ENCODE measurements around the gene ANKIB1.
A peak's percentile ranks its signal among the peaks of the same experiment; 100 is the strongest.
"Not testable (repeated sequence)": the region's sequence is repeated elsewhere in the genome, so short reads cannot be mapped to it uniquely, and the experiment has no call there.

Gene ANKIB1

GRCh38 chr7:92410162-92410561 is 164.4 kb downstream of the ANKIB1 start:
- H3K36me3 ChIP-seq (ENCODE audit: control insufficient read depth, insufficient read depth, low read length, severe bottlenecking); H3K9ac ChIP-seq (ENCODE audit: low read length); H3K27me3 ChIP-seq (replicated peaks; ENCODE audit: control insufficient read depth, insufficient read depth, low read length); H3K4me1 ChIP-seq (ENCODE audit: control insufficient read depth, insufficient read depth, low read length); H3K9me3 ChIP-seq (ENCODE audit: control insufficient read depth, low read length); DNase-seq (ENCODE audit: low read depth); H3K4me3 ChIP-seq (ENCODE audit: low read length): not testable (repeated sequence)

- H3K4me1 ChIP-seq (ENCODE audit: control insufficient read depth, insufficient read depth, low read length) = peaks cover 14% of the 10 kb centered on the region
- no peaks in the 10 kb centered on the region for H3K36me3 ChIP-seq (ENCODE audit: control insufficient read depth, insufficient read depth, low read length, severe bottlenecking)
- H3K9ac ChIP-seq (ENCODE audit: low read length) = no peak overlapping the region
- no peaks in the 10 kb centered on the region for H3K9me3 ChIP-seq (ENCODE audit: control insufficient read depth, low read length)
- no peak for DNase-seq (ENCODE audit: low read depth)
- no peak overlapping the region for H3K4me3 ChIP-seq (ENCODE audit: low read length)
- no peaks in the 10 kb centered on the region for H3K27me3 ChIP-seq (replicated peaks; ENCODE audit: control insufficient read depth, insufficient read depth, low read length)
Observed at GRCh38 chr7:92412745-92413144, 167.0 kb downstream of the ANKIB1 start.

- H3K9me3 ChIP-seq (ENCODE audit: control insufficient read depth, low read length) = no peaks in the 10 kb centered on the region
- no peak for DNase-seq (ENCODE audit: low read depth)
- no peak overlapping the region for H3K9ac ChIP-seq (ENCODE audit: low read length)
- no peaks in the 10 kb centered on the region for H3K36me3 ChIP-seq (ENCODE audit: control insufficient read depth, insufficient read depth, low read length, severe bottlenecking)
- H3K4me3 ChIP-seq (ENCODE audit: low read length) = no peak overlapping the region
- peaks cover 14% of the 10 kb centered on the region for H3K4me1 ChIP-seq (ENCODE audit: control insufficient read depth, insufficient read depth, low read length)
- H3K27me3 ChIP-seq (replicated peaks; ENCODE audit: control insufficient read depth, insufficient read depth, low read length) = no peaks in the 10 kb centered on the region
Observed at GRCh38 chr7:92413550-92413949, 167.8 kb downstream of the ANKIB1 start.

DNA sequence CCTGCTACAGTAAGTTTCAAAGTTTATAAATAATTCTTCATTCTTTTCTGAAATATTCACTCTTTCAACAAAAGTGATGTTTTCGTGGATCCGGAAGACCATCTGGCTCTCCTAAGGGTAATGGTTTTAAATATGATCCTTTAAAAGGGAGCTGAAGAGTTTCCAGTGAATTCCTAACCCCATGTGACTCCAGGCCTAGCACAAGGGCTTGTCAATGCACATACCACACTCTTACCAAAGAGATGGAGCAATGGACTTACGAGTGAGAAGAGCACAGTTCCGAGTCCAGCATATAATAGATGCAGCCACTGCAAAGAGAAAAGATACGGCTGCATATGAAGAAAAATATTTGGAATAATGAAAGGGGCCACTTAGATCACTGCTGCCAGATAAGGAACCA is 169.5 kb downstream of the ANKIB1 start:
- no peaks in the 10 kb centered on the region for H3K27me3 ChIP-seq (replicated peaks; ENCODE audit: control insufficient read depth, insufficient read depth, low read length)
- no peaks in the 10 kb centered on the region for H3K36me3 ChIP-seq (ENCODE audit: control insufficient read depth, insufficient read depth, low read length, severe bottlenecking)
- no peak for DNase-seq (ENCODE audit: low read depth)
- H3K4me1 ChIP-seq (ENCODE audit: control insufficient read depth, insufficient read depth, low read length) = peaks cover 14% of the 10 kb centered on the region
- no peak overlapping the region for H3K9ac ChIP-seq (ENCODE audit: low read length)
- peak overlapping the region; percentile 20 for H3K4me3 ChIP-seq (ENCODE audit: low read length)
- H3K9me3 ChIP-seq (ENCODE audit: control insufficient read depth, low read length) = no peaks in the 10 kb centered on the region

DNA sequence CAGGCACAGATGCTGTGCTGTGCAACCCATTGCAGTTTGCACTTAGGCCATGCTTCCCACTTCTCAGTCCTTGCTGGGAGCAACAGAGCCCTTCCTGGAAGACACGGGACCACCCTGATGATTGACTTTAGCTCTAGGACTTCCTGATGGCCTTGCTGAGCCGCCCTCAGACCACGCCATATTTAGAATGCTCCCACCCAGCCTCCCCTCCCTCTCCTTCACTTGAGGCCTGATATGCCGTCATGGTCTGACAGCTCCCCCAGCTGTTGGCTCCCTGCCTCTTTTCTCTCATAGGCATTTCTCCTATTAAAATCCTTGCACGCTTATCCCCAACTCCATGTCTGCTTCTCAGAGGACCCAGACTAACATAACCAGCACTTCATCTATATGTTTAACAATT is 172.1 kb downstream of the ANKIB1 start:
- Histone ChIP-seq H3K4me1 (ENCODE audit: control insufficient read depth, insufficient read depth, low read length) (peaks cover 14% of the 10 kb centered on the region), H3K4me3 (ENCODE audit: low read length) (no peak overlapping the region), H3K36me3 (ENCODE audit: control insufficient read depth, insufficient read depth, low read length, severe bottlenecking) (no peaks in the 10 kb centered on the region), H3K27me3 (replicated peaks; ENCODE audit: control insufficient read depth, insufficient read depth, low read length) (peaks cover 4% of the 10 kb centered on the region), H3K9ac (ENCODE audit: low read length) (no peak overlapping the region), H3K9me3 (ENCODE audit: control insufficient read depth, low read length) (no peaks in the 10 kb centered on the region)
- DNase-seq (ENCODE audit: low read depth) = no peak

DNA sequence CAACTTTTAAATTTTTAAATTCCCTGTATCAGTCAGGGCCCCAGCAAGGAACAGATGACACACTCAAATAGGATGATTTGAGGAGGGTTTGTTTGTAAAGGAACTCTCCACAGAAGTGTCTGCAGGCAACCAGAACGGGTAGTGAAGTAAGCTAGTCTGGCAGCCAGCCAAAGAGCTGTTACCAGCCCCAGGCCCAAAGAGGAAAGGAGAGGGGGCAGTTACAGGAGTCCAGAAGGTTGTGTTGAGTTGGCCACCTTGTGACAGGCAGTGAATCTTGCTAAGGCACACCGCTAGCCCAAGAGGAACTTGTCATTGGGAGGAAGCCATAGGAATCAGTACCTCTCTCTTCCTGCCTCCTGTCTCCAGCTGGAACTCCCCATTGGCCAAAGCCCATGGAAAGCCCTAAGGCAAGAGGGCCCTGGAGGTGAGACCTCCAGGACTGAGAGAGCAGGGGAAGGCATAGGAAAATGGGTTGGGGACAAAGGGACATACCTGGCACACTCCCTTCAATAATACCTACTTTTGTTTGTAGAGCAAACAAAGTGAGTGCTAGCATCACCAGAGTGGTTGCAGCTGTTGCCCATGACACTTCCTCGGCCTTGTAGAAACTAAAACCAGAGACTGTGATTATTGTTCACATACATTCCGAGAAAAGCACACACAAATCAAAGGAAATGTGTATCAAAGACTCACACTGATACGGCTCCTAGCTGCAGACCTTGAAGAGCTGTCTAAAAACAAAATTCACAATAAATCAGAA is 176.1 kb downstream of the ANKIB1 start:
- H3K36me3 ChIP-seq (ENCODE audit: control insufficient read depth, insufficient read depth, low read length, severe bottlenecking) = no peaks in the 10 kb centered on the region
- no peaks in the 10 kb centered on the region for H3K9me3 ChIP-seq (ENCODE audit: control insufficient read depth, low read length)
- H3K9ac ChIP-seq (ENCODE audit: low read length) = no peak overlapping the region
- H3K4me1 ChIP-seq (ENCODE audit: control insufficient read depth, insufficient read depth, low read length) = peaks cover 6% of the 10 kb centered on the region
- peak; percentile 14 for DNase-seq (ENCODE audit: low read depth)
- H3K4me3 ChIP-seq (ENCODE audit: low read length) = no peak overlapping the region
- peaks cover 9% of the 10 kb centered on the region for H3K27me3 ChIP-seq (replicated peaks; ENCODE audit: control insufficient read depth, insufficient read depth, low read length)

GRCh38 chr7:92422926-92423325 is 177.2 kb downstream of the ANKIB1 start:
- no peaks in the 10 kb centered on the region for H3K9me3 ChIP-seq (ENCODE audit: control insufficient read depth, low read length)
- H3K36me3 ChIP-seq (ENCODE audit: control insufficient read depth, insufficient read depth, low read length, severe bottlenecking) = no peaks in the 10 kb centered on the region
- H3K4me1 ChIP-seq (ENCODE audit: control insufficient read depth, insufficient read depth, low read length) = peaks cover 6% of the 10 kb centered on the region
- H3K27me3 ChIP-seq (replicated peaks; ENCODE audit: control insufficient read depth, insufficient read depth, low read length) = peaks cover 13% of the 10 kb centered on the region
- H3K9ac ChIP-seq (ENCODE audit: low read length) = no peak overlapping the region
- DNase-seq (ENCODE audit: low read depth) = no peak
- no peak overlapping the region for H3K4me3 ChIP-seq (ENCODE audit: low read length)

GRCh38 chr7:92423710-92424131 is 177.9 kb downstream of the ANKIB1 start:
- Histone ChIP-seq H3K36me3 (ENCODE audit: control insufficient read depth, insufficient read depth, low read length, severe bottlenecking) (no peaks in the 10 kb centered on the region), H3K9ac (ENCODE audit: low read length) (peak overlapping the region; percentile 61), H3K4me3 (ENCODE audit: low read length) (no peak overlapping the region), H3K27me3 (replicated peaks; ENCODE audit: control insufficient read depth, insufficient read depth, low read length) (peaks cover 13% of the 10 kb centered on the region), H3K9me3 (ENCODE audit: control insufficient read depth, low read length) (no peaks in the 10 kb centered on the region), H3K4me1 (ENCODE audit: control insufficient read depth, insufficient read depth, low read length) (peaks cover 6% of the 10 kb centered on the region)
- no peak for DNase-seq (ENCODE audit: low read depth)

DNA sequence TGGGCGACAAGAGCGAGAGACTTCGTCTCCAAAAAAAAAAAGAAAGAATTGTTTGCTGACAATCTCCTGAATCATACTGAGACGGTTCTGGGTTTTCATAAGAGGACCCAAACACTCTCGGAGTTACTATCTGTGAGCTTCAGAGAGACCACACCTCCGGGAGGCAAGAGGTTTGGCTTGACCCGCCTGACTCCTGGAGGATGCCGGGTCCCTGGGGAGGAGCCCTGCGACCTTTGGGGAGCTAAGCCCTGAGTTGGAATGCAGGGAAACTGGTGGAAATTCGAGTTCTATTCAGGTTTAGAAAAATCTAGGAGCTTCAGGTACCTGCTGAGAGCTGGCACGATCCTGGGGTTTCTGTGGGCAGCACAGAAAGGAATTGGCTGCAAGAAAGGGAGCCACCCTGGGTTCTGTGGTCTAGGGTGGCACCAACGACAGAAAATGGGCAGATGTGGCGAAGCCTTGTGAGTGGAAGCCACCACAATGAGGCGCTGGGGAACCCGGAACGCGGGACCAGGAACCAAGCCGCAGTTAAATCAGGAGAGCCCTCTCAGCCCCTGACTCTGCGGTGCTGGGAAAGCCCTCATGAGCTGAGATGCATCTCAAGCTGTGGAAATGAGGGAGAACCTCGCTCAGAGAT is 179.7 kb downstream of the ANKIB1 start:
- no peaks in the 10 kb centered on the region for H3K9me3 ChIP-seq (ENCODE audit: control insufficient read depth, low read length)
- H3K4me1 ChIP-seq (ENCODE audit: control insufficient read depth, insufficient read depth, low read length) = peaks cover 6% of the 10 kb centered on the region
- H3K27me3 ChIP-seq (replicated peaks; ENCODE audit: control insufficient read depth, insufficient read depth, low read length) = peaks cover 13% of the 10 kb centered on the region
- H3K36me3 ChIP-seq (ENCODE audit: control insufficient read depth, insufficient read depth, low read length, severe bottlenecking) = no peaks in the 10 kb centered on the region
- no peak overlapping the region for H3K9ac ChIP-seq (ENCODE audit: low read length)
- no peak overlapping the region for H3K4me3 ChIP-seq (ENCODE audit: low read length)
- DNase-seq (ENCODE audit: low read depth) = no peak

DNA sequence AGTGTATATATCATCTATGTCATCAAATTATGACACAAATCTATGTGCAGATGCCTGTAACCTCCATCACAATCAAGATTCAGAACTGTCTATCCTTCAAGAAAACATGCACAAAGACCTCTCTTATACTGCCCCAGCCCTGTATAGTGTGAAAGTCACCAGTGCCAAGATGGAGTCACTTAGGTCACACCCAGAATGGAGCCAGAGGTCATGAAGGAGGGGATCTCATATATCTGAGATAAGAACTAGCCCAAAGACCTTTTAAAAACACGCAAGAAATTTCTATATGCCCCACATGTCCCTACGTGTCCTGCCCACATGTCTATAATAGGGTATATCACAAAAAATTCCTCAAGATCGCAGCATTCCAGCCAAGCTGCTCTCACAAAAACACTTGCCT is 181.4 kb downstream of the ANKIB1 start:
- Histone ChIP-seq H3K36me3 (ENCODE audit: control insufficient read depth, insufficient read depth, low read length, severe bottlenecking) (no peaks in the 10 kb centered on the region), H3K9me3 (ENCODE audit: control insufficient read depth, low read length) (no peaks in the 10 kb centered on the region), H3K27me3 (replicated peaks; ENCODE audit: control insufficient read depth, insufficient read depth, low read length) (peaks cover 11% of the 10 kb centered on the region), H3K9ac (ENCODE audit: low read length) (no peak overlapping the region), H3K4me1 (ENCODE audit: control insufficient read depth, insufficient read depth, low read length) (peaks cover 6% of the 10 kb centered on the region), H3K4me3 (ENCODE audit: low read length) (no peak overlapping the region)
- no peak for DNase-seq (ENCODE audit: low read depth)

GRCh38 chr7:92432299-92432946 is 186.6 kb downstream of the ANKIB1 start:
- Histone ChIP-seq H3K4me3 (ENCODE audit: low read length) (no peak overlapping the region), H3K9me3 (ENCODE audit: control insufficient read depth, low read length) (no peaks in the 10 kb centered on the region), H3K36me3 (ENCODE audit: control insufficient read depth, insufficient read depth, low read length, severe bottlenecking) (no peaks in the 10 kb centered on the region), H3K4me1 (ENCODE audit: control insufficient read depth, insufficient read depth, low read length) (no peaks in the 10 kb centered on the region), H3K27me3 (replicated peaks; ENCODE audit: control insufficient read depth, insufficient read depth, low read length) (peaks cover 5% of the 10 kb centered on the region), H3K9ac (ENCODE audit: low read length) (no peak overlapping the region)
- DNase-seq (ENCODE audit: low read depth) = no peak
